Activated naive CD4-positive, alpha-beta T cell treated with anti-CD3 and anti-CD28 coated beads for 36 hours (primary cell): ENCODE data around the gene EDIL3. TPM values are rescaled to one million over a fixed set of nuclear protein-coding genes. Genes with fewer than 3 reads are reported as not detected.
A peak's percentile ranks its signal among the peaks of the same experiment; 100 is the strongest.

ENCODE experiments used
- CTCF ChIA-PET: fragments of 350-600 bp; sonication (Branson Sonifier 250); formaldehyde crosslinking; loops from one replicate; lab custom pipeline; 2021; ENCODE audit warnings: antibody characterized with exemption; lab: Charles Lee
- DNase-seq: peaks from one replicate; pipeline ENCODE4 v3.0.0-alpha.2; 2020
- H3K27ac Mint-ChIP-seq: one replicate; pipeline ENCODE4 v1.8.0; 2021; ENCODE audit warnings: mild to moderate bottlenecking, mixed read lengths
- H3K27me3 Mint-ChIP-seq: one replicate; pipeline ENCODE4 v1.8.0; 2021; ENCODE audit warnings: low read depth, mixed read lengths
- H3K36me3 Mint-ChIP-seq: one replicate; pipeline ENCODE4 v1.8.0; 2021; ENCODE audit warnings: low read depth, mixed read lengths
- H3K4me1 Mint-ChIP-seq: one replicate; pipeline ENCODE4 v1.8.0; 2021; ENCODE audit warnings: low read depth, mixed read lengths
- H3K4me3 Mint-ChIP-seq: one replicate; pipeline ENCODE4 v1.8.0; 2021; ENCODE audit warnings: mild to moderate bottlenecking, moderate library complexity, mixed read lengths
- H3K9me3 Mint-ChIP-seq: one replicate; pipeline ENCODE4 v1.8.0; 2021; ENCODE audit warnings: mixed read lengths
- intact Hi-C: fragments of 100-400 bp; cut with micrococcal nuclease; formaldehyde crosslinking; loops from one replicate; pipeline ENCODE4 v1.15.1; 2023
- total RNA-seq, 2 experiments: library from RNA; stranded (reverse); gene quantifications; one replicate each; pipeline ENCODE4 v1.2.3, GENCODE V29; 2021

The EDIL3 gene
- total RNA-seq, 2 experiments from 2014 or later: not detected

- CTCF ChIA-PET: no interaction called here
- intact Hi-C loops: no loop called here
- Mint-ChIP-seq H3K27me3 (no peaks in the 10 kb centered on the region), H3K4me3 (no peak overlapping the region), H3K36me3 (no peaks in the 10 kb centered on the region), H3K27ac (no peak overlapping the region), H3K4me1 (no peaks in the 10 kb centered on the region), H3K9me3 (no peaks in the 10 kb centered on the region)
- DNase-seq: no peak
Measured at GRCh38 chr5:84287951-84288350, 96.7 kb downstream of the EDIL3 start.

- intact Hi-C loops: no loop called here
- Mint-ChIP-seq H3K4me1 (no peaks in the 10 kb centered on the region), H3K27me3 (no peaks in the 10 kb centered on the region), H3K9me3 (no peaks in the 10 kb centered on the region), H3K36me3 (no peaks in the 10 kb centered on the region), H3K4me3 (no peak overlapping the region), H3K27ac (no peak overlapping the region)
- no peak for DNase-seq
- CTCF ChIA-PET: no interaction called here
Measured at GRCh38 chr5:84286662-84287061, 98.0 kb downstream of the EDIL3 start.

GRCh38 chr5:84285641-84286637 is 98.7 kb downstream of the EDIL3 start:
- Mint-ChIP-seq H3K4me1 (no peaks in the 10 kb centered on the region), H3K36me3 (no peaks in the 10 kb centered on the region), H3K27me3 (no peaks in the 10 kb centered on the region)

GRCh38 chr5:84281383-84281782 is 103.3 kb downstream of the EDIL3 start:
- Mint-ChIP-seq H3K4me3 (no peak overlapping the region), H3K9me3 (no peaks in the 10 kb centered on the region), H3K4me1 (no peaks in the 10 kb centered on the region), H3K27ac (no peak overlapping the region), H3K36me3 (no peaks in the 10 kb centered on the region), H3K27me3 (no peaks in the 10 kb centered on the region)
- CTCF ChIA-PET: no interaction called here
- intact Hi-C loops: no loop called here
- no peak for DNase-seq

More at GRCh38 chr5:84285641-84286637, 98.7 kb downstream of the EDIL3 start:
- CTCF ChIA-PET: interaction anchor here (0.7 kb wide), 1 partner anchor 359 kb away, joined by 3 read pairs; no protein-coding TSS in a partner anchor
- no peak for DNase-seq
- Mint-ChIP-seq H3K4me3 (no peak overlapping the region), H3K27ac (no peak overlapping the region), H3K9me3 (no peaks in the 10 kb centered on the region)
- intact Hi-C loops: no loop called here

- intact Hi-C loops: no loop called here
- Mint-ChIP-seq H3K27ac (no peak overlapping the region), H3K9me3 (no peaks in the 10 kb centered on the region), H3K36me3 (no peaks in the 10 kb centered on the region), H3K27me3 (no peaks in the 10 kb centered on the region), H3K4me3 (no peak overlapping the region), H3K4me1 (no peaks in the 10 kb centered on the region)
- CTCF ChIA-PET: no interaction called here
- DNase-seq: no peak
Measured at GRCh38 chr5:84279234-84279633, 105.4 kb downstream of the EDIL3 start.

- Mint-ChIP-seq H3K27me3 (no peaks in the 10 kb centered on the region), H3K4me1 (no peaks in the 10 kb centered on the region), H3K36me3 (no peaks in the 10 kb centered on the region), H3K27ac (no peak overlapping the region), H3K4me3 (no peak overlapping the region), H3K9me3 (no peaks in the 10 kb centered on the region)
- intact Hi-C loops: no loop called here
- no peak for DNase-seq
- CTCF ChIA-PET: interaction anchor here (0.7 kb wide), 1 partner anchor 20 kb away, joined by 3 read pairs; no protein-coding TSS in a partner anchor
Measured at GRCh38 chr5:84275609-84276008, 109.1 kb downstream of the EDIL3 start.

GRCh38 chr5:84274585-84275468 is 109.9 kb downstream of the EDIL3 start:
- no peaks in the 10 kb centered on the region for H3K9me3 Mint-ChIP-seq
- H3K4me3 Mint-ChIP-seq: no peak overlapping the region
- H3K27me3 Mint-ChIP-seq: no peaks in the 10 kb centered on the region
- CTCF ChIA-PET: interaction anchor here (0.7 kb wide), 1 partner anchor 21 kb away, joined by 3 read pairs; no protein-coding TSS in a partner anchor
- H3K4me1 Mint-ChIP-seq: no peaks in the 10 kb centered on the region
- no peaks in the 10 kb centered on the region for H3K36me3 Mint-ChIP-seq
- peak; percentile 21 for DNase-seq
- H3K27ac Mint-ChIP-seq: no peak overlapping the region
- intact Hi-C loops: no loop called here

- no peak for DNase-seq
- H3K4me3 Mint-ChIP-seq: no peak overlapping the region
- no peaks in the 10 kb centered on the region for H3K9me3 Mint-ChIP-seq
- H3K27me3 Mint-ChIP-seq: no peaks in the 10 kb centered on the region
- H3K27ac Mint-ChIP-seq: no peak overlapping the region
- no peaks in the 10 kb centered on the region for H3K4me1 Mint-ChIP-seq
- CTCF ChIA-PET: no interaction called here
- H3K36me3 Mint-ChIP-seq: no peaks in the 10 kb centered on the region
- intact Hi-C loops: no loop called here
Measured at GRCh38 chr5:84273517-84273883, 111.2 kb downstream of the EDIL3 start.

- Mint-ChIP-seq H3K9me3 (no peaks in the 10 kb centered on the region), H3K27ac (no peak overlapping the region), H3K4me1 (no peaks in the 10 kb centered on the region), H3K36me3 (no peaks in the 10 kb centered on the region), H3K27me3 (no peaks in the 10 kb centered on the region), H3K4me3 (no peak overlapping the region)
- DNase-seq: no peak
- intact Hi-C loops: no loop called here
- CTCF ChIA-PET: interaction anchor here (0.7 kb wide), 1 partner anchor 712 kb away, joined by 3 read pairs; no protein-coding TSS in a partner anchor
Measured at GRCh38 chr5:84272771-84273516, 111.7 kb downstream of the EDIL3 start.

- H3K9me3 Mint-ChIP-seq: no peaks in the 10 kb centered on the region
- CTCF ChIA-PET: no interaction called here
- no peak for DNase-seq
- no peaks in the 10 kb centered on the region for H3K4me1 Mint-ChIP-seq
- no peaks in the 10 kb centered on the region for H3K36me3 Mint-ChIP-seq
- intact Hi-C loops: no loop called here
- no peaks in the 10 kb centered on the region for H3K27me3 Mint-ChIP-seq
- no peak overlapping the region for H3K27ac Mint-ChIP-seq
- H3K4me3 Mint-ChIP-seq: no peak overlapping the region
Measured at GRCh38 chr5:84265739-84266550, 118.7 kb downstream of the EDIL3 start.

- Mint-ChIP-seq H3K27ac (no peak overlapping the region), H3K9me3 (no peaks in the 10 kb centered on the region), H3K36me3 (no peaks in the 10 kb centered on the region), H3K4me3 (no peak overlapping the region), H3K4me1 (no peaks in the 10 kb centered on the region), H3K27me3 (no peaks in the 10 kb centered on the region)
- CTCF ChIA-PET: no interaction called here
- no peak for DNase-seq
- intact Hi-C loops: no loop called here
Measured at GRCh38 chr5:84265130-84265529, 119.5 kb downstream of the EDIL3 start.
